Placental pericyte (primary cell): ENCODE data around the gene CERS2. TPM values are rescaled to one million over a fixed set of nuclear protein-coding genes. Genes with fewer than 3 reads are reported as not detected.

ENCODE experiments used
- small RNA-seq: library from RNA; depleted of rRNA; stranded (forward); fragments of <200 nt; gene quantifications from one replicate; pipeline ENCODE3, GENCODE V24; 2012; ENCODE audit warnings: low replicate concordance
- total RNA-seq: library from RNA; depleted of rRNA; stranded (reverse); fragments of >200 nt; gene quantifications from 2 replicates; pipeline ENCODE4 v1.2.3, GENCODE V29; 2012

Gene CERS2
- total RNA-seq = 136 and 182 TPM in 2 replicates

GRCh38 chr1:150974580-150975478 lies at the start of gene CERS2:
TSS of gene CERS2 (minus strand) at chr1:150974835. CDS start at chr1:150969090, 5,745 bp downstream.

GRCh38 chr1:151008244-151009205 lies 33.9 kb upstream of the CERS2 start, which contains the start of gene PRUNE1:
TSS of gene PRUNE1 (plus strand) at chr1:151008449. CDS start at chr1:151008633, 184 bp downstream.

GRCh38 chr1:151006327-151007052 lies 31.9 kb upstream of the CERS2 start, which contains the start of gene MINDY1:
TSS of gene MINDY1 (minus strand) at chr1:151006902. CDS start at chr1:151002617, 4,285 bp downstream.

GRCh38 chr1:150981805-150982712 lies 7.4 kb upstream of the CERS2 start, which contains the start of gene ANXA9:
TSS of gene ANXA9 (plus strand) at chr1:150982292. CDS start at chr1:150983106, 814 bp downstream.

GRCh38 chr1:150926097-150926741 lies 48.4 kb downstream of the CERS2 start, which contains the start of gene SETDB1:
TSS of gene SETDB1 (plus strand) at chr1:150926363. CDS start at chr1:150927715, 1,352 bp downstream.

Small RNA genes within 50 kb of the gene (small RNA-seq; reads per million reads assigned to genes)
- 0.59 reads per million, percentile 24 among the genes with 10 or more reads in this experiment for gene RNU6-884P

Other genes starting within 250 kb of the CERS2 start
- gene CTSS, start 209.1 kb downstream of the CERS2 start, total RNA-seq = 11.8 and 28.6 TPM in 2 replicates
- gene CTSK, start 166.6 kb downstream of the CERS2 start, total RNA-seq = 90.2 and 215 TPM in 2 replicates
- 37.2 and 59.3 TPM in 2 replicates for gene ARNT, start 98.2 kb downstream of the CERS2 start, total RNA-seq
- not detected in 2 replicates for gene CTXND2, start 87.7 kb downstream of the CERS2 start, total RNA-seq
- 39.1 and 42.7 TPM in 2 replicates for gene SETDB1, start 48.5 kb downstream of the CERS2 start, total RNA-seq
- under 0.01 and 0.22 TPM in 2 replicates for gene ANXA9, start 7.5 kb upstream of the CERS2 start, total RNA-seq
- gene MINDY1, start 32.1 kb upstream of the CERS2 start, total RNA-seq = 5.9 and 9.2 TPM in 2 replicates
- gene PRUNE1, start 33.6 kb upstream of the CERS2 start, total RNA-seq = 7.7 and 8.9 TPM in 2 replicates
- gene BNIPL, start 61.8 kb upstream of the CERS2 start, total RNA-seq = 0.22 and 0.29 TPM in 2 replicates
- gene C1orf56, start 72.9 kb upstream of the CERS2 start, total RNA-seq = 2.9 and 3.3 TPM in 2 replicates
- 68.1 and 106 TPM in 2 replicates for gene CDC42SE1, start 84.8 kb upstream of the CERS2 start, total RNA-seq
- 2.8 and 10.7 TPM in 2 replicates for gene MLLT11, start 85.6 kb upstream of the CERS2 start, total RNA-seq
- gene GABPB2, start 95.9 kb upstream of the CERS2 start, total RNA-seq = 9.7 and 9.8 TPM in 2 replicates
- gene SEMA6C, start 171.8 kb upstream of the CERS2 start, total RNA-seq = 0.57 and 1.8 TPM in 2 replicates
- not detected in 2 replicates for gene TNFAIP8L2, start 181.8 kb upstream of the CERS2 start, total RNA-seq
- gene LYSMD1, start 191.1 kb upstream of the CERS2 start, total RNA-seq = 13.6 and 14.2 TPM in 2 replicates
- gene SCNM1, start 191.3 kb upstream of the CERS2 start, total RNA-seq = 29.8 and 31.1 TPM in 2 replicates
- not detected in 2 replicates for gene TMOD4, start 201.1 kb upstream of the CERS2 start, total RNA-seq
- 35.5 and 55.4 TPM in 2 replicates for gene VPS72, start 215.4 kb upstream of the CERS2 start, total RNA-seq
- 71.9 and 78.6 TPM in 2 replicates for gene PIP5K1A, start 223.7 kb upstream of the CERS2 start, total RNA-seq